ENCODE results near the gene SPEN.
"Not testable (repeated sequence)": the region's sequence is repeated elsewhere in the genome, so short reads cannot be mapped to it uniquely, and the experiment has no call there.

SPEN gene

GRCh38 chr1:15892857-15893599 lies 45.5 kb downstream of the SPEN start:
- DNase-seq (ENCODE audit: low spot score); FAIRE-seq: not testable (repeated sequence)

DNA sequence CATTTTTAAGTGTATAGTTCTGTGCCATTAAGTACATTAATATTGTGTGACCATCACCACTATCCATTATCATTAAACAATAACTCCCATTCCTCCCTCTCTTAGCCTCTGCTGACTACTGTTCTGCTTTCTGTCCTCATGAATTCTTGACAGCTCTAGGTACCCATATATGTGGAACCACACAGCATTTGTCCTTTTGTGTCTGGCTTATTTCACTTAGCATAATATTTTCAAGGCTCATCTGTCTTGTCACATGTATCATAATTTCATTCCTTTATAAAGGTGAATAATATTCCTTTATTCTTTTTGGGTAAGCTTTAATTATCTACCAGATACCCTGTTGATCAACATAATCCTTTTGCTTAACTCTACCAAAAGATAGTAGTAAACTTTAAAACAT lies 47.7 kb downstream of the SPEN start:
- FAIRE-seq: no peak

DNA sequence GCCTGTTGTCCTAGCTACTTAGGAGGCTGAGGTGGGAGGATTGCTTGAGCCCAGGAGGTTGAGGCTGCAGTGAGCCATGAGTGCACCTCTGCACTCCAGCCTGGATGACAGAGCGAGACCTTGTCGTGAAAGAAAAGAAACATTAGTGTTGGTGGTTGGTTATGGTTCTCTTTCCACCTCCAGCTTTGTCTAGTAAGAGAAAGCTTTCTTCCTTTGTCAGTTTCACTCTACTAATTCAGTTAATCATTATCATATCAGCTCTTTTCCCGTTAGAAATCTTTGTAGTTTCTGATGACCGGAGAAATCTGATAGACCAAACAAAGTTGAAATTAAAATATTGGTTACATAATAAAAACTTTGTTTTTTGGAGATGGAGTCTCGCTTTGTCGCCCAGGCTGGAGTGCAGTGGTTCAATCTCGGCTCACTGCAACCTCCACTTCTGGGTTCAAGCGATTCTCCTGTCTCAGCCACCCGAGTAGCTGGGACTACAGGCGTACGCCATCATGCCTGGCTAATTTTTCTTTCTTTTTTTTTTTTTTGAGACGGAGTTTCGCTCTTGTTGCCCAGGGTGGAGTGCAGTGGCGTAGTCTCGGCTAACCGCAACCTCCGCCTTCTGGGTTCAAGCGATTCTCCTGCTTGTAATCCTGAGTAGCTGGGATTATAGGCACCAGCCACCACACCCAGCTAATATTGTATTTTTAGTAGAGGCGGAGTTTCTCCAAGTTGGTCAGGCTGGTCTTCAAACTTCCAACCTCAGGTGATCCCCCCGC lies 49.5 kb downstream of the SPEN start:
- peak; percentile 70 for FAIRE-seq
- DNase-seq (ENCODE audit: low spot score): peak; percentile 35

More for the DNA sequence above, 47.7 kb downstream of the SPEN start:
- DNase-seq (ENCODE audit: low spot score): no peak

GRCh38 chr1:15899266-15899665 lies 51.8 kb downstream of the SPEN start:
- FAIRE-seq (no peak), DNase-seq (ENCODE audit: low spot score) (no peak)

DNA sequence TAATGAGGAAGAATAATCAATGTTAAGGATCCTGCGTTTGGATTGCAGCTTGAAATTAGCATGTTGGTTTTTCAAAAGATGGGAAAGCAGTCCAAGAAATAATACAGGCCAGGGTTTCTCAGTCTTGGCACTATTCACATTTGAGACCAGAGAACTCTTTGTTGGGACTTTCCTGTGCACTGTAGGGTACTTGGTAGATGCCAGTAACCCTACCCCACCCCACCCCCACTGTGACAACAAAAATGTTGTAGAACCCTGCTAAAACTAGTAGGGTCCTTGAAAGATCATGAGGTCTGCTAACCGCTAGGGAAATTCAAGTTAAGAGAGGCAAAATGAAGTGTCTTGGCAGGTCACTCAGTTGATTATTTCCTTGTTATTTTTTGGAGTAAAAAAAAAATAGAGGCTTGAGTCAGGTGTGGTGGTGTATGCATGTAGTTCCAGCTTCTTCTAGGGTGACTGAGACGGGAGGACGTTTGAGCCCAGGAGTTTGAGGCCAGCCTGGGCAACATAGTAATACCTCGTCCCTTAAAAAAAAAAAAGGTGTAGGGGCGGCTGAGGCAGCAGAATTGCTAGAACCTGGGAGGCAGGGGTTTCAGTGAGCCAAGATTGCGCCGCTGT lies 53.3 kb downstream of the SPEN start:
- no peak for FAIRE-seq
- DNase-seq (ENCODE audit: low spot score): no peak

DNA sequence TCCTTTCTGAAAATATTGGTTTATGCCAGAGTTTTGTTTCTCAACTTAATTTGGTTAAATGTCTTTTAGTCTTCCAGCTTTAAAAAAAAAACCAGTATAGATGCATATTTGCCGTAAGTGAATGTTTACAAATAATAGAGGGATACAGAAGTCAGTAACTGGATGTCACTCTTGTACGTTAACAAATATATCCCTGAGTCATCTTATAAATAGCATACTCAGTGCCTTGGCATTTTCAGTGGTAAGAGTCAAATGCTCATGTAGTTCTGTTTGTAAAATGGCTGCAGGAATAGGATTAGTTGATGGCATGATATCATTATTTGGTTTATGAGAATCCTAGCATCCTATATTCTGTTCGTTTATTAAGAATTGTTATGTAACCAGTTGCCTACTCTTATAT lies 55.4 kb downstream of the SPEN start:
- peak; percentile 12 for FAIRE-seq

DNA sequence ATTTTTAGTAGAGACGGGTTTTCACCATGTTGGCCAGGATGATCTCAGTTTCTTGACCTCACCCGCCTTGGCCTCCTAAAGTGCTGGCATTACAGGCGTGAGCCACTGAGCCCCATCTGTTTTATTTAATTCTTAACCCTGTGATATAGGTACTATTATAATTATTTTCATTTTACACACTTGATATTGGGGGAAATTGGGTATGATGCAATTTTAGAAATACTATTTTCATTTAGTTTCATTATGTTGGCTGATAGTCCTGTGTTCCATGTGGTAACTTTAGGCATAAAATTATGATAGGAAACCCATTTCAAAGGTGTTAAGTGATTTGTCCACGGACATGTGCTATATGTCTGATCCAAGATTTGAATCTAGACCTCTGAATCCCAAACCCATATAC lies 61.1 kb downstream of the SPEN start:
- DNase-seq (ENCODE audit: low spot score) (no peak), FAIRE-seq (no peak)

More for the DNA sequence above, 55.4 kb downstream of the SPEN start:
- peak; percentile 41 for DNase-seq (ENCODE audit: low spot score)

DNA sequence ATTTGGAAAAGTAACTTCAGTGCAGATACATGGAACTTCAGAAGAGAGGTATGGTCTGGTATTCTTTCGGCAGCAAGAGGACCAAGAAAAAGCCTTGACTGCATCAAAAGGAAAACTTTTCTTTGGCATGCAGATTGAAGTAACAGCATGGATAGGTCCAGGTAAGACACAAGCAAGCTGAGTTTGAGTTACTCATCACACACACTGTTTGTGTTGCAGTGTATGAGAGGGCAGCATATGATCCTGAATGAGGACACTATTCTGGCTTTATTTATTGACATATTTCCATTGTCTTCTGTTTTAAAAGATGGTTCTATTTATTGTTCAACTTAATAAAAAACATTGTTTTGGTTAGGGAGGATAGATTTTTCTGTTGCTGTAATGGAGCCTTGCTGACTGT lies 63.6 kb downstream of the SPEN start:
- no peak for FAIRE-seq
- no peak for DNase-seq (ENCODE audit: low spot score)

DNA sequence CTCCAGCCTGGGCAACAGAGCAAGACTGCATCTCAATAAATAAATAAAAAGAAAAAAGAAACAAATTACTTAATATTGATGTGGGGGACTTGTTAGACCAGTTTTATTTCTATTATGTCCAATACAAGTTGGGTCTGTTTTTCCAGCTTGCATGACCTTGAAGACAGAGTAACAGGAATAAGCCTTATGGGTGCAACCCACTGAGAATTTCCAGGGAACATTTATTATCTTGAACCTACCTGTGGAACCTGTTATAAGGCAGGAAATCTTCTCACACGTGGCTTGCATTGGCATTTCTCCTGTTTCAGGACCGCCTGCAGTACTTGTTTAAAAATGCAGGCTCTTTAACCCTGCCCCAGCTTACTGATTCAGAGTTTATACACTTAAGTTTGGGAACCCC lies 64.4 kb downstream of the SPEN start:
- FAIRE-seq (no peak), DNase-seq (ENCODE audit: low spot score) (no peak)

DNA sequence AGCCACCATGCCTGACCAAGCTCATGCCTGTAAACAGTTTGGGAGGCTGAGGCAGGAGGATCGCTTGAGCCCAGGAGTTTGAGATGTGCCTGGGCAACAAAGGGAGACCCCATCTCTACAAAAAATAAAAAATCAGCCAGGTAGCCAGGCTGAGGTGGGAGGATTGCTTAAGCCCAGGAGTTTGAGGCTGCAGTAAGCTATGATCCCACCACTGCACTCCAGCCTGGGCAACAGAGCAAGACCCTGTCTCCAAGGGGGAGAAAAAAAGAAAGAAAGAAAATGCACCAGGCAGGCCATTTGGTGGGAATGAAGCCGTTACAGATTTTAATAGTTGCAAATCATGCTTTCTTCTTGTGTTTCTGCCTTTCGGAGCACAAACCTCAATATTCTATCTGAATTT lies 66.1 kb downstream of the SPEN start:
- not testable (repeated sequence) for FAIRE-seq; DNase-seq (ENCODE audit: low spot score)

DNA sequence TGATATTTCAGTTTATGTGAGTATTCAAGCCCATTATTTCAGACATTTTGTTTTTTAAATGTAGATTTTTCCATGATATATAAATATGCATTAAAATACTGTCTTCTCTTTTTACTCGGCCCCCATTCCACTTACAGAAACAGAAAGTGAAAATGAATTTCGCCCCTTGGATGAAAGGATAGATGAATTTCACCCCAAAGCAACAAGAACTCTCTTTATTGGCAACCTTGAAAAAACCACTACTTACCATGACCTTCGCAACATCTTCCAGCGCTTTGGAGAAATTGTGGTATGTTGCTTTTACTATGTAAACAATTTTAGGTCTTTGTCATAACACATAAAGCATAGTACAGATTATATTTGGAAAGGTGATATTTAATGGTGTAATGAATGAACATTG lies 68.5 kb downstream of the SPEN start:
- FAIRE-seq: peak; percentile 24
- DNase-seq (ENCODE audit: low spot score): no peak

GRCh38 chr1:15916417-15916816 lies 68.9 kb downstream of the SPEN start:
- peak; percentile 43 for DNase-seq (ENCODE audit: low spot score)
- FAIRE-seq: peak; percentile 38

DNA sequence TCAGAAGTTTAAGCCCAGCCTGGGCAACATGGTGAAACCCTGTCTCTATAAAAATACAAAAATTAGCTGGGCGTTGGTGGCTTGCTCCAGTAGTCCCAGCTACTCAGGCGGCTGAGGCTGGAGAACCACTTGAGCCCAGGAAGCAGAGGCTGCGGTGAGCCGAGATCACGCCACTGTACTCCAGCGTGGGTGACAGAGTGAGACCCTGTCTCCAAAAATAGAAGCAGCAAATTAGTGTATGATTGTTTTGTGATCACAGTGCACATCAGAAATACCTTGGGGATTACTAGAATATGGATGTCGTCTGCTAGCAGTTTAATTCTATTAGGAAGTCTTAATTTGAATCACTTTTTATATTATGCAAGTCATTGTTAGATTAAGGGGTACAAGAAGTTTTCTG lies 69.4 kb downstream of the SPEN start:
- no peak for FAIRE-seq
- DNase-seq (ENCODE audit: low spot score): no peak

DNA sequence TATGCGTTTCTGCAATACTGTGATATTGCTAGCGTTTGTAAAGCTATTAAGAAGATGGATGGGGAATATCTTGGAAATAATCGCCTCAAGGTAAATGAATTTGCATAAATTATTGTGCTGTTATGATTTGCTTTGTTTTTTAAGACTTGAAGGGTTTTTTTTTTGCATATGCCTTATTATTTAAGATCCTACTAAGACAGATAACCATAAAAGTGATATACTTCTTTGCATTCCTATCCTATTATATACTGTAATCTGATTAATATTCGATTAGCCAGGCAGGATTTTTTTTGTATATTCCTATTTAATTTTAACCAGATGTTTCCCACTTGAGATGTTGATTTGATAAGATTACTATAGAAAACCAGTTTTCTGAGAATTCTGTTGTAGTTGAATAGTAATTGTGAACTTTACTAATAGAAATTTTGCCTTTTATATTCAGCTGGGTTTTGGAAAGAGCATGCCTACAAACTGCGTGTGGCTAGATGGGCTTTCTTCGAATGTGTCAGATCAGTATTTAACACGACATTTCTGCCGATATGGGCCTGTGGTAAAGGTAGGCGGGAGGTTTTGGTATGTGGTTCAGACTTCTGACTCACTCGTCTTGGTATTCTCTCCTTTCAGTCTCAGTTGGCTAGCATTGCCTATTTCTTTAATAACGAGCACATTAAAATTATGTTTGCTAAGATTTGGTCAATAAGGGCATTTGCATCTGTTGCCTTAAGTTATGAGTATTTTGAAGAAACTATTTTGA lies 71.6 kb downstream of the SPEN start:
- DNase-seq (ENCODE audit: low spot score) (peak; percentile 74), FAIRE-seq (peak; percentile 98)

DNA sequence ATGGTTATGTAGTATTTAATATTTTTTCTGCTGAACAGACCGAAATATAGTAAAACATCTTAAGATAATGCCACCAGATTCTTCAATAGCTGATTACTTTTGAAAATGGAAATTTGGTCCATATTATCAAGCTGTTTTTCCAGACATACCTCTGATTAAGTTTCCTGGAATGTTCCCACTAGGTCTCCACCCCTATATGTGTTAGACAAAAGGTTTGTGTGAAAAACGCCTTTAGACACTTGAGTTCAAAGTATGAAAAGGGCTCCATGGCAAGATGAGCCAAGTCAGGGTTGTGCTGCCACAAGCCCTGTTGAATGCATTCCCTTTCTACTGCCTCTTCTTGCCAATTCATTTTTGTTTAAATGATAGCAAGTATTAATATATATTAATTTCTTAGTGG lies 75.7 kb downstream of the SPEN start:
- FAIRE-seq: peak; percentile 28
- DNase-seq (ENCODE audit: low spot score): peak; percentile 41

DNA sequence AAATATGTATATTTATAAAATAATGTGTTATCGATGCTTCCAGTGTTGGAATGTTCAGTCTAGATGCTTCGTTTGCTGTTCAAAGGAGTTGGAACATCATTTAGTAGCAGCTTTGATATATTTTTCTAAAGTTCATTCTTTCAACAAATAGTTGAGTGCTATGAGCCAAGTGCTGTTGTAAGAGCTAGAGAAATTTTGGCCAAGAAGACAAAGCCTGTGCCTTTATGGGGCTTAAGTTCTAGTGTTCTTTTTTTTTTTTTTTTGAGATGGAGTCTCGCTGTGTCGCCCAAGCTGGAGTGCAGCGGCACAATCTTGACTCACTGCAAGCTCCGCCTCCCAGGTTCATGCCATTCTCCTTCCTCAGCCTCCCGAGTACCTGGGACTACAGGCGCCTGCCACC lies 78.9 kb downstream of the SPEN start:
- not testable (repeated sequence) for FAIRE-seq; DNase-seq (ENCODE audit: low spot score)

DNA sequence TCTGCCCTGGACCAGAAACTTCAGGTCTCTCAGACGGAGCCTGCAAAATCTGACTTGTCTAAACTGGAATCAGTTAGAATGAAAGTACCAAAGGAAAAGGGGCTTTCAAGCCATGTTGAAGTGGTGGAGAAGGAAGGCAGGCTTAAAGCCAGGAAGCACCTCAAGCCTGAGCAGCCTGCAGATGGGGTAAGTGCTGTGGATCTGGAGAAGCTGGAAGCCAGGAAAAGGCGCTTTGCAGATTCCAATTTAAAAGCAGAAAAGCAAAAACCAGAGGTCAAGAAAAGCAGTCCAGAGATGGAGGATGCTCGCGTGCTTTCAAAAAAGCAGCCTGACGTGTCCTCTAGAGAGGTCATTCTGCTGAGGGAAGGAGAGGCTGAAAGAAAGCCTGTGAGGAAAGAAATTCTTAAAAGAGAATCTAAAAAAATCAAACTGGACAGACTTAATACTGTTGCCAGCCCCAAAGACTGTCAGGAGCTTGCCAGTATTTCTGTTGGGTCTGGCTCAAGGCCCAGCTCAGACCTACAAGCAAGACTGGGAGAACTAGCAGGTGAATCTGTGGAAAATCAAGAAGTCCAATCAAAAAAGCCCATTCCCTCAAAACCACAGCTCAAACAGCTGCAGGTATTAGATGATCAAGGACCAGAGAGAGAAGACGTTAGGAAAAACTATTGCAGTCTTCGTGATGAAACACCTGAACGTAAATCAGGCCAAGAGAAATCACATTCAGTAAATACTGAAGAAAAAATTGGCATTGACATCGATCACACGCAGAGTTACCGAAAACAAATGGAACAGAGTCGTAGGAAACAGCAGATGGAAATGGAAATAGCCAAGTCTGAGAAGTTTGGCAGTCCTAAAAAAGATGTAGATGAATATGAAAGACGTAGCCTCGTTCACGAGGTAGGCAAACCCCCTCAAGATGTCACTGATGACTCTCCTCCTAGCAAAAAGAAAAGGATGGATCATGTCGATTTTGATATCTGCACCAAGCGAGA lies 81.8 kb downstream of the SPEN start:
- no peak for FAIRE-seq

DNA sequence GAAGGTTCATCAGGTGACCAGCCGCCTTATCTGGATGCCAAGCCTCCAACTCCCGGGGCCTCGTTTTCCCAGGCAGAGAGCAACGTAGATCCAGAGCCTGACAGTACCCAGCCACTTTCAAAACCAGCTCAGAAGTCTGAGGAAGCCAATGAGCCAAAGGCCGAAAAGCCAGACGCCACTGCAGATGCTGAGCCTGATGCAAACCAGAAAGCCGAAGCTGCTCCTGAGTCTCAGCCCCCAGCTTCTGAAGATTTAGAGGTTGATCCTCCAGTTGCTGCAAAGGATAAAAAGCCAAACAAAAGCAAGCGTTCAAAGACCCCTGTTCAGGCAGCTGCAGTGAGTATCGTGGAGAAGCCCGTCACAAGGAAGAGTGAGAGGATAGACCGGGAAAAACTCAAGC lies 83.9 kb downstream of the SPEN start:
- FAIRE-seq (no peak), DNase-seq (ENCODE audit: low spot score) (no peak)

More for the DNA sequence above, 81.8 kb downstream of the SPEN start:
- DNase-seq (ENCODE audit: low spot score): no peak

DNA sequence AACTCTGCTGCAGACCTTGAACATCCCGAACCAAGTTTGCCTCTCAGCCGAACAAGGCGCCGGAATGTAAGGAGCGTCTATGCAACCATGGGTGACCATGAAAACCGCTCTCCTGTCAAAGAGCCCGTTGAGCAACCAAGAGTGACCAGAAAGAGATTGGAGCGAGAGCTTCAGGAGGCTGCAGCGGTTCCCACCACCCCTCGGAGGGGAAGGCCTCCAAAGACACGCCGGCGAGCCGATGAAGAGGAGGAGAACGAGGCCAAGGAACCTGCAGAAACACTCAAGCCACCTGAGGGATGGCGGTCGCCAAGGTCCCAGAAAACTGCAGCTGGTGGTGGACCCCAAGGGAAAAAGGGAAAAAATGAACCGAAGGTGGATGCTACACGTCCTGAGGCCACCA lies 84.4 kb downstream of the SPEN start:
- FAIRE-seq (no peak), DNase-seq (ENCODE audit: low spot score) (no peak)

GRCh38 chr1:15932612-15933011 lies 85.1 kb downstream of the SPEN start:
- DNase-seq (ENCODE audit: low spot score): no peak

More at GRCh38 chr1:15932612-15933011, 85.1 kb downstream of the SPEN start:
- no peak for FAIRE-seq
